Measurements from ENCODE around the gene THOC6.

DNA sequence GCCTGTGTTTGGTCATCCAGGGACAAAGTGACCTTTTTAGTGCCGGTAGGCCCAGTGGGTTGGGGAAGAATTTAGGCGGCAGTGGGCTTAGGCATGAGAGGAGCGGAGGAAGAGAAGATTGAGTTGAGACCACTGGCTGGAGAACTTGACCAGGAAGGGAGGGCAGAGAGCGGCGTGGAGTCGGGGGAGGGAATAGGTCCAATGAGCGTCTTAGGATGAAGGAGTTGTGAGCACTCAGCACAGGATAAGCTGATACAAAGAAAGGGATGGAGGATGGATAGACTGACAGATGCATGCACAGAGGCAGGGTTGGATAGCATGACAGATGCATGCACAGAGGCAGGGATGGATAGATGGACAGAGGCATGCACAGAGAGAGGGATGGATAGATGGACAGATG, 49.6 kb downstream of the THOC6 start:
- TF ChIP-seq GATA2 (IDR thresholded peaks at IDR 0.05; ENCODE audit: low read depth, low read length), result no peak
- no peak for TF ChIP-seq GATA3 (IDR thresholded peaks at IDR 0.05; ENCODE audit: low read depth, low read length)
